Glomerular visceral epithelial cell (primary cell): ENCODE measurements around the gene TRAF4.

Experiments used
- DNase-seq: peaks from one replicate; pipeline ENCODE4 v3.0.0-alpha.2; 2016; ENCODE audit errors: extremely low spot score

TRAF4 gene, protein sequence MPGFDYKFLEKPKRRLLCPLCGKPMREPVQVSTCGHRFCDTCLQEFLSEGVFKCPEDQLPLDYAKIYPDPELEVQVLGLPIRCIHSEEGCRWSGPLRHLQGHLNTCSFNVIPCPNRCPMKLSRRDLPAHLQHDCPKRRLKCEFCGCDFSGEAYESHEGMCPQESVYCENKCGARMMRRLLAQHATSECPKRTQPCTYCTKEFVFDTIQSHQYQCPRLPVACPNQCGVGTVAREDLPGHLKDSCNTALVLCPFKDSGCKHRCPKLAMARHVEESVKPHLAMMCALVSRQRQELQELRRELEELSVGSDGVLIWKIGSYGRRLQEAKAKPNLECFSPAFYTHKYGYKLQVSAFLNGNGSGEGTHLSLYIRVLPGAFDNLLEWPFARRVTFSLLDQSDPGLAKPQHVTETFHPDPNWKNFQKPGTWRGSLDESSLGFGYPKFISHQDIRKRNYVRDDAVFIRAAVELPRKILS

DNA sequence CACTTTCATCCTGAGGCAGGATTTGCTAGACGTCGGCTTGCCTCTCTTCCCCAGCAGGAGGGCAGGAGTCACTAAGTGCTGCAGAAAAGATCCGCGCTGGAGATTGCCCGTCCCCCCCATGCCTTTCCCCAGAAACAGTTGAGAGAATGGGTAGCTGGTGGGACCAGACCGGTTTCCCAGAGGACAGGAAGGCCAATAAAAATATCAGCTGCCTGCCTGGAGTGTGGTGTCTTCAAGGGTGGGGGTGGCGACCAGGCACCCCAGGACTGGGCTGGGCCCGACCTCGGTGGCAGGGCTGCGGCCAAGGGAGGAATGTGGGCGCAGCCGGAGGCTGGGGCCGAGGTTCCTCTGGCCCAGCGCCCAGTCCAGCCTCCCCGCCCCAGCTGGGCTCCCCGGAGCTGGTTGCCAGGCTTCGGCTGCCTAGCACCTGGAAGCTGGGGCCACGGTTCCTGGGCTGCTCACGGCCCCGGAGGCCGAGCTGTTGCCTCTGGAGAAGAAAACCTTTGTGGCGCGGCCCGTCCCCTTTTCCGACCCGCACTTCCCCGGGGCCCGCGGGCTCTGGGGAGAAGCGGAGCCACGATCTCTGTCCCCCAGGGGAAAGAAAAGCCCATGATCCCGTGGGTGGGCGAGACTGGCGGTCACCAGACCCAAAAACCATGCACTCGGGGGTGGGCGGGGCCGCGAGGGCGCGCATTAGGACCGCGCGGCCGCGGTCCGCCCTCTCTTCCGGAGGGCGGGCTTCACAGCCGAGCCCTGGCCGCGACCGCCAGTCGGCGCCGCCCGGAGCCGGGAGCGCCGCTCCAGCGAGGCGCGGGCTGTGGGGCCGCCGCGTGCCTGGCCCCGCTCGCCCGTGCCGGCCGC is at the start of gene TRAF4:
TSS of gene TRAF4 (plus strand) at position 769 of the 861 bp plus-strand sequence. CDS start 102 bp downstream, outside the sequence.
- DNase-seq: peak; percentile 93

DNA sequence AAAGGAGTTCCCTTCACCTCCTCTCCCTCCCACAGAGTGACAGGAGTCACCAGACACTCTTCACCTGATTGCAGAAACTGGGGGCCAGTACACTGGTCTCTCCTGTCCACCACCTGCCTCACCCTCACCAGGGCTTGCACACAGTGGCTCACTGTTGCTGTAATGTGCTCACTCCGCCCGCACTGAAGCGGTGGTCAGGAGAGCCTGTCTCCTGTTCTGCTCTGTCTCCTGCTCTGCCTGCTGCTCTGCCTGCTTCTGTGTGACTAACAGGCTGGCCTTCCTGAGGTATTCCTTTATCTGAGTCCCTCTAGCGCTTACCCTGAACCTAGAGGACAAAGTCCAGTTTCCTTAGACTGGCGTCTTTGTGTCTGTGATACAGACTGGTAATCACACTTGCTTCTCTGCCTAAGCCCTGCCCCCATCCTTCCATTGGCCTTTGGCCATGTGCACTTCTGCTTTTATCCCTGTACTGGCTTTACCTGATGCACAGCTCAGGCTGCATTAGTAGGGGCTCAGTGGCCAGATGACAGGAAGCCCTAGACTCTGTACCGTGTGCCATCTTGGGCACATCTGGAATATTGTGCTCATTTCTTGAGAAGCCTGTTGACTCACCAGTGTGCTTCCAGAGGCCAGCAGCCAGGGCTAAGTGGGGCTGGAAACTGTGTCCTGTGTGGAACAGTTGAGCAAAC is 45.4 kb upstream of the TRAF4 start:
- no peak for DNase-seq

DNA sequence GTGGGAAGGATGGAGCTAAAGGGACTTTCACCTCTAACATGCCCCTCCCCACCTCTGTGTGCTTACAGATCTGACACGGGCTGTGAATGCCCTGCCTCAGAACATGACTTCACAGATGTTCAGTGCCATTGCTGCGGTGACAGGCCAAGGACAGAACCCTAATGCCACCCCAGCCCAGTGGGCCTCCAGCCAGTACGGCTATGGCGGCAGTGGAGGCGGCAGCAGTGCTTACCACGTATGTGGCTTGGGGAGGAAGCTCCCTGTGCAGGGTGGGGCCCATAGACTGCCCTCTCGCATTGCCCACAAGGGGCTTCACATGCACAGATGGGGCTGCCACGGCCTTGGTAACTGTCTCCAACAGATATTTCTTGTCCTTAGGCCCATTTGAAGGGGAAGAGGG is 43.5 kb upstream of the TRAF4 start:
- DNase-seq: no peak

DNA sequence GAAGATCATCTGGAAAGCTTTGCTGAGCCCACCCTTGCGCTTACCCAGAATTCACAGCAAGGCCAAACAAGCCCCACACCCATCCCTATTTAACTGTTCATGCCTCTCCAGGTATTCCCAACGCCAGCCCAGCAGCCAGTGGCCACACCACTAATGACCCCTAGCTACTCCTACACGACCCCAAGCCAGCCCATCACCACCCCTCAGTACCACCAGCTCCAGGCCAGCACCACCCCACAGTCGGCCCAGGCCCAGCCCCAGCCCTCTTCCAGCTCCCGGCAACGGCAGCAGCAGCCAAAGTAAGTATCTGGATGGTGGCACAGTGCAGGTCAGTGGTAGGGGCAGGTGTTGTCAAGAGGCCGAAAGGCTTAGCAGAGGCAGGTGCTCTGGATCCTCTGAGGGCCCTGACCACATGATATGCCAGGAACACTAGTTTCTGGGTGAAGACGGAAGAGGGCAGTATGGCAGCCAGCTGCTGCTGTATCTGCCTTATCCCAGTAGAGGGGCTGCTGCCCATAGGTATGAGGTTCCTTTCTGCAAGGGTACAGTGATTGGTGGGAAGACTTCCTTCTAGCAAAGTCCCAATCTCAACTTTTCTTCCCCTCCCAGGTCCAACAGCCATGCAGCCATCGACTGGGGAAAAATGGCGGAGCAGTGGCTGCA is 42.9 kb upstream of the TRAF4 start:
- DNase-seq: no peak

DNA sequence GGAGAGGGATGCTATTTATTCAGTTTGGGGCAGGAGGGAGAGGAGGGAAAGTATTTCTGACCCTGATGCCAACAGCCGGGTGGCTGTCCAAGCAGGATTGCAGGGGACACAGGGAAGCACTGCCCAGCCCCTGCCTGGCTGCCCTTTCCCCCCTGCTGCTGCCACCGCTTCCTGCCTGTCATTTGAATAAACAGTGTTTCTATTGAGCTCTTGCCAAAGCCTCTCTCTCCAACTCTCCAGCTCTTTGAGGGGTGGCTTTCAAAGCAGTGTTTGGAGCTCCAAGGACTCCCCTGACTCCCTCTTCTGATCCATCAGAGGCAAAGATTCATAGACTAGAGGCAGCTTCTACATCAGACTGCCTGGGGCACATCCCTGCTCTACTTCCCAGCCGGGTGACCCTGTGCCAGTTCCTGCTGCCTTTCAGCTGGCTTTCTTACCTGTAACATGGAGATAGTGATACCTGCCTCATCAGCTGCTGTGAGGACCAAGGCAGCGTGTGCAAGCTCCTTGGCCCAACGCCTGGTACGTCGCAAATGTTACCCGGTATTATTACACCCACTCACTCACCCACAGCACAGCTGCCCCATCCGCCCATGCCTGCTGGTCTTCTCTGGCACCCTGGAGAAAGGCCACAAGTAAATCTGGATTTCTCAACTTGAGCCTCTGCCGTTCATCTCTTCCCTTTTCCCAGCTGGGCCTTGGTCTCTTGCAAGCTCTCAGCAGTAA is 41.6 kb upstream of the TRAF4 start:
- no peak for DNase-seq

GRCh38 chr17:28702752-28703150 is 41.1 kb upstream of the TRAF4 start:
- no peak for DNase-seq

GRCh38 chr17:28703552-28704218 is 40.1 kb upstream of the TRAF4 start:
- no peak for DNase-seq

- DNase-seq: no peak
Observed at GRCh38 chr17:28704219-28704858, 39.5 kb upstream of the TRAF4 start.

DNA sequence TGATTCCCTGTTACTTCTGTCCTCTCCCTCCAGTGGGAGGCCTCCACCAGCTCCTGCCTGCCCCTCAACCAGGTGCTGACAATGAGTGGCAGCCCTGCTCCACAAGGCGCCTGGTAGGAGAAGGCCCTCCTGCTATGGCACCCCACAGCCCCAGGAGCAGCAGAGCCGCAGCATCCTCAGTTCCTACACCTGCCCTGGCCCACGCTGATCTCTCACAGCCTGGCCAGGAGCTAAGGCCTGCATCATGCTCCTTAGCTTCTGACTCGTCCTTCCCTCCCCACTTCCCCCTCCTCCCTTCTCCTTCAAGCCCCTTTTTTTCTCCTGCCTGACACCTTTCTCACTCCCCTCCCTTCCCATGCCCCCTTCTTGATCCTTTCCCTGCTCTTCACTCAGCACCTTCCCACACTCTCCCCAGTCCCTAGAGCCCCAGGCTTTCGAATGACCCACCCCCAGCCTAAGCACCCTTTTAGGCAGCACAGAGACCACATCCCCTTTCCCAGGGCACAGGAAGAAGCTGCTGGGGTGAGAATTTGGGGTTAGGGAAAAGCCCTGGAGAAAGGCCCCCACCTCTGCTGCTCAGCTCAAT is 38.6 kb upstream of the TRAF4 start:
- DNase-seq: no peak

- no peak for DNase-seq
Observed at GRCh38 chr17:28705728-28706334, 38.0 kb upstream of the TRAF4 start.

- no peak for DNase-seq
Observed at GRCh38 chr17:28706471-28707338, 37.1 kb upstream of the TRAF4 start.

GRCh38 chr17:28707339-28707720 is 36.5 kb upstream of the TRAF4 start:
- DNase-seq: no peak

GRCh38 chr17:28710861-28711722 is 32.7 kb upstream of the TRAF4 start:
- DNase-seq: peak; percentile 96

GRCh38 chr17:28711723-28712031 is 32.1 kb upstream of the TRAF4 start, which contains the start of gene PROCA1:
Gene PROCA1 (minus strand): TSS chr17:28711888. CDS start chr17:28711660, 228 bp downstream.
- no peak for DNase-seq

DNA sequence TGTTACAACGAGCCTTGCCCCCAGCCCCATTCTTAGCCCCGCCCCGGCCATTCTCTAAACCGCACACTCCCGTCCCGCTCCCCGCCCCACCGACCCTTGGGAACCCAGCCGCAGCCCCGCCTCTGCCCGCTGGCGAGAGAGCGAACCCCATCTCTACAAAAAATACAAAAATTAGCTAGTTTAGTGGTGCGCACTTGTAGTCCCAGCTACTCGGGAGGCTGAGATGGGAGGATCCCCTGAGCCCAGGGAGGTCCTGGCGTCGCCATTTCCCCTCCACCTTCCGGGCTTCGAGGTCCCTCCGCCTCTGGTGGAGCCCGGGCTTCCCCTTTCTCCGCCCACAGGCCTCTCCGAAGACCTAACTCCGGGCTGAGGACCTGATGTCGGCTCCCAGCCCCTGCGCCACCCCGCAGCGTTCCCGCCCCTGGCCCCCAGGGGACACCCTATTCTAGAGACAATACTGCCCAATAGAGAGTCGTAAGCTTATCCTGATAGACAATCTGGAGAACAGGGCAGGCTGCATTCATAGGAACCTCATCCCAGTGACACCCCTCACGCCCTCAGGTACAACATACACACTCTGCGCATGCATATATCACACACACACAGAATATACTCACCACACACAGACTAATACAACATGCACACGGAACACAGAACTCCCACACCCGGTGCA is 31.6 kb upstream of the TRAF4 start:
- DNase-seq: no peak

GRCh38 chr17:28712705-28713415 is 31.0 kb upstream of the TRAF4 start:
- DNase-seq: no peak
